GM19240 (cell line): ENCODE measurements around the gene LTB4R2.

Source experiments
- DNase-seq: peaks from one replicate; pipeline ENCODE4 v3.0.0; 2011; ENCODE audit warnings: low spot score; ENCODE audit not compliant: insufficient read length

LTB4R2 gene, protein sequence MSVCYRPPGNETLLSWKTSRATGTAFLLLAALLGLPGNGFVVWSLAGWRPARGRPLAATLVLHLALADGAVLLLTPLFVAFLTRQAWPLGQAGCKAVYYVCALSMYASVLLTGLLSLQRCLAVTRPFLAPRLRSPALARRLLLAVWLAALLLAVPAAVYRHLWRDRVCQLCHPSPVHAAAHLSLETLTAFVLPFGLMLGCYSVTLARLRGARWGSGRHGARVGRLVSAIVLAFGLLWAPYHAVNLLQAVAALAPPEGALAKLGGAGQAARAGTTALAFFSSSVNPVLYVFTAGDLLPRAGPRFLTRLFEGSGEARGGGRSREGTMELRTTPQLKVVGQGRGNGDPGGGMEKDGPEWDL

DNA sequence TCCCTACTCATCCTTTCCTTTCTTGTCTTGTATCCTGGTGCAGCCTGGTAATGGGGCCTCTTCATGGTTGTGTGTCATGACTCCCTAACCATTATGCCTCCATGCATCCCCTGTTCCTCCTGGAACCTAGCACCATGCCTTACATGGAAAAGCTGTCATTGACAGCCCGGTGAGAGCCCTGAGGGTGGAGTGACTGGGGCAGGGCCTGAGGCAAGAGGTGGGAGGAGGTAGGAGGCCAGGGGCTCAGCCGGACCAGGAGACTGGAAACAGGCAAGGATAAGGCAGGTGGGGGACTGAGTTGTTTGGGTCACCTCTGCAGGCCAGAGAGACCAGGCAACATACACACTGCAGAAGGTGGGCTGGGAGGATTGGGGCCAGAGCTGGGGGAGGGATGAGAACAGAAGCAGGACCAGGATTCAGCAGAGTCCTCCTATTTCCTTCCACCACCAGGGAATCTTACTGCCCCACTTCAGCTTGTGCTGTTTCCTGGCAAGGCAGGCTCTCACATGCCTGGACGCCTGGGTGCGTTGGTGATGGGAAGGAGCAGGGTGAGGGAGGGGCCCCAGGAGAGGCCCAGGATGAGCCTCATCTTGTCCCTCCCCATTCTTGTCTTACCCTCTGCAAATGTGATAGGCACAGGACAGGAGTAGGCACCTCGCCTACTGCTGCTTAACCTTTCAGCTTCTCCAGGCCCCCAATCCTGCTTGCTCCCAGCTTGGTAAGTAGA lies at the start of gene LTB4R2:
LTB4R2 (plus strand) TSS at position 603 of the 727 bp plus-strand sequence. CDS start 525 bp downstream, outside the sequence.
- DNase-seq: no peak

DNA sequence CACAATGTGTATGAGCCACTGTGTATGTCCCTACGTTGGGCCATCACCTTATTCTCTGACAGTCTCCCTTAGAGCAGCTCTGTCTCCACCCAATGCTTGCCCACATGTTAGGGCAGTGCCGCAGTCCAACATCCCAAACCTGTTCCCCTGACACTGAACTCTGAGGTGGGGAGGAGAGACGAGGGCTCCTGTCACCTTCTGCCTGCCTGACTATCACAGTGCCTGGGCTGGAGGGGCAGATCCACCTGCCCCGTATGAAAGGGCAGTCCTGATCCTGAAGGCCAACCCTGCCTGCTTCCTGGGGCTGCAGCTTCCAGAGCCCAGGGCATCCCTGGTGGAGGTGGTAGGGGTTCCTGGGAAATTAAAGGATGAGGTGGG lies 49.2 kb upstream of the LTB4R2 start:
- DNase-seq: no peak

DNA sequence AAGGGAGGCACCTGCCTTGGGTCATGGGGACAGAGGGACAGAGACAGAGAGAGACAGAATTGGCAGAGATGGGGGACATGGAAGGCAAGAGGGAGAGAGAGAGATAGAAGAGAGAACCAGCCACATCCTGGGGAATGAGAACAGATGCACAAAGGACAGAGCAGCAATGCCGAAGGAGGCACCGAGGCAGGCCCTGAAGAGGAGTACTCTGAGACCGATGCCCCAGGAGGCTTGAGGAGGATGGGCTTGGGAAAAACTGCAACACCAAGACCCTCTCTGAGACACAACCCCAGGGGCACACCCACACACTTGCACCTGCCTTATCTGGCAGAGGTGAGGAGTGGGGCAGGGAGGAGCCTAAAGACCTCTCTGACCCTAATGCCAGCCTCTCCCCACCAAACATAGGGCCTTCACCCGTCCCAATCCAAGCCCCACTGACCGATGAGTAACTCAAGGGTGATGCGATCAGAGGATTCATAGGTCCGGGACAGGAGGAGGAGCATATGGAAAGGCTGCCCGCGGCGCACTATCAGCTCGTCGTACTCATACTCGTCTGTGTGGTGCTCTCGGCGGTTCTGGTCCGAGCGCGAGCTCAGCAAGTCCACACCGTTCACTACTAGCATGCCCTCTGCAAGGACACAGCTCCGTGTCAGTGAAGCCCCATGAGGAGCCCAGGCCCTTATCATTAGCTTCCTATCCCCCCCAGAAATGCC lies 48.5 kb upstream of the LTB4R2 start:
- no peak for DNase-seq

DNA sequence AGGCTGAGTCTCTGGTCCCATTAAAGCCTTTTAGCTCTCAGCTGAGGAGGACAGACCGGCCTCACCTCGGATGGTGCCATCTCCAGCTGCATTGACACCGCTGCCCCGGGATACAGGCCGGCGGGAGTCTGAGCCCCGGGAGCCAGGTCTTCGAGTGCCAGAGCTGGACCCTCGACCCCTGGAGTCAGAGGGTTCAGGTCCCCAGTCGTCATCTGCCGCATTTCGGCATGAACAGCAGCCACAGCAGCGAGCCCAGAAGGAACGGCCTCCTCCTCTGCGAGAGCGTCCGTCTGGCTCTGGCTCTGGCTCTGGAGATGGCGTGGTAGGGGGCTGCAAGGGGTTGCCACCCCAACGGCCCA lies 48.0 kb upstream of the LTB4R2 start:
- DNase-seq: no peak

DNA sequence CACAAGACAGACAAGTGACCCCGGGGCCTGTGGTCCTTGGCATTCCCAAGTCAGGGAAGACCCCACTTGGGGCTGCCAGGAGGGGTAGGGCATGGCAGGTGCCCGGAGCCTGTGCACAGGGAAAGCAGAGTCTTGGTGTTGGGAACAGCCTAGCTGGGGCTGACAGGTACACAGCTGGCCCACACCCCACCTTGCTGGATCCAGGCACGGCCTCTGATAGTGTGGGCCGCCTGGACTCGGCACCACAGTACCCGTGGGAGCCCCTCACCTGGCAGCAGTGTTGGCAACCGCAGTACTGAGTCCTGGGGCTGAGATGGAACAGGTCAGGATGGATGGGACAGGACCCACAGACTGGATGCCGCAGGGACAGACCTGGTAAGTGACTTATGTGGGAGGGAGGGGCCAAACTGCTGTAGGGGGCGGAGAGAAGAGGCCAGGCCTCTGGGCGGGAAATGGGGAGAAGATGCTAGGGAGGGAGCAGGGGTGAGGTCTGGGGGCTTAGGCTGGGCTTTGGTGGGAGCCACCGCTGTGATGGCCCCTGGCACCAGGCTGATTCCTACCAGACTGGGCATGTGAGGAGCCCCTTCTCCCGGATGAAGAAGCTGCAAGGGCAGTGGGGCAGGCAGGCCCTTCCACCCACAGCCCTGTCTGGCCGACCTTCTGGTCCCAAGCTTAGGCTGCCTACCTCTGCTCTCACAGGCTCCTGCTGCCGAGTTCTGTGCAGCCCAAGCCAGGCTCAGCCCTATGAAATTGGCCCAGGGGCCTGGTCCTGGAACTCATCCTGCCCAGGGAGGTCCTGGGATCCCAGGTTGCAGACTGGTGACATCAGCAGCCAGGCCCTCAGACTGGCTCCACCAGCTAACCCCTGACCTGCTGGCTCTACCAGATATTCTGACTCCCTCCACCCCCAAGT lies 46.9 kb upstream of the LTB4R2 start, which contains the start of gene TGM1:
TGM1 (minus strand) TSS at position 357 of the 913 bp plus-strand sequence. CDS start 825 bp downstream, outside the sequence.
- no peak for DNase-seq

DNA sequence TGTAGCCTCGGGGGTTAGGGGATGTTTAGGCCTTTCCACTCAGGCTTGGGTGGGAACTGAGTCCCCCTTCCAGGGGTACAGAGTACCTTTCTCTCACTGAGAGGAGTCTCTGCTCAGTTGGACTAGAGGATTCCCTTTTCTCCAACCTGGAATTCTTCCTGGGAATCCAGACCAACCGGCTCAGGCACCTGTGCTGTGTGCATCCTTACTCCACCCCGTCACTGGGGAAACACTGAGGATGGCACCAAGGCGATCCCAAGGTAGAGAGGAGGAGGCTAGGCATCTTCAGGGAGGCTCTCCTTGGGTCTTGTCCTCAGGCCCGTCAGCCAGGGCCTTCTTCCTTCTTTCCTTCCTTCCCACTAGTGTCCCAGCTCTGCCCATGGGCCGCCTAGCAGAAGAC lies 46.1 kb upstream of the LTB4R2 start:
- DNase-seq: no peak

DNA sequence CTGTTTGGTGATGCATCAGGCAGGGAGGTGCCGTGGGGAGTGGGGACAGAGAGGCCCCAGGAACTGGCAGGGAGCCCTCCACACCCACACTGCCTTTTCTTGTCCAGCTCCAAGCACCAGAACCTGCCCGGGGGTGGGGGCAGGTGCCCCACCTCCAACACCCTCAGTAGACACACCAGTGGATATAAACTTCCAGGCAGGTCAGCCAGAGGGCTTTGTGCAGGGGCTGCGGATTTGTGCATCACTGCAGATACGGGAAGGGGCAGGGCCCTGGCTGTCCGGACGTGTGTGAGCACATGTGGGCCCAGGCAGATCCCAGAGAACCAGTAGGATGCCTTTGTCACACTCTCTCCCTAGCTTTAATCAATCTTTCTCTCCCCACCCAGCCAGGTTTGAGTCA lies 45.6 kb upstream of the LTB4R2 start:
- no peak for DNase-seq

DNA sequence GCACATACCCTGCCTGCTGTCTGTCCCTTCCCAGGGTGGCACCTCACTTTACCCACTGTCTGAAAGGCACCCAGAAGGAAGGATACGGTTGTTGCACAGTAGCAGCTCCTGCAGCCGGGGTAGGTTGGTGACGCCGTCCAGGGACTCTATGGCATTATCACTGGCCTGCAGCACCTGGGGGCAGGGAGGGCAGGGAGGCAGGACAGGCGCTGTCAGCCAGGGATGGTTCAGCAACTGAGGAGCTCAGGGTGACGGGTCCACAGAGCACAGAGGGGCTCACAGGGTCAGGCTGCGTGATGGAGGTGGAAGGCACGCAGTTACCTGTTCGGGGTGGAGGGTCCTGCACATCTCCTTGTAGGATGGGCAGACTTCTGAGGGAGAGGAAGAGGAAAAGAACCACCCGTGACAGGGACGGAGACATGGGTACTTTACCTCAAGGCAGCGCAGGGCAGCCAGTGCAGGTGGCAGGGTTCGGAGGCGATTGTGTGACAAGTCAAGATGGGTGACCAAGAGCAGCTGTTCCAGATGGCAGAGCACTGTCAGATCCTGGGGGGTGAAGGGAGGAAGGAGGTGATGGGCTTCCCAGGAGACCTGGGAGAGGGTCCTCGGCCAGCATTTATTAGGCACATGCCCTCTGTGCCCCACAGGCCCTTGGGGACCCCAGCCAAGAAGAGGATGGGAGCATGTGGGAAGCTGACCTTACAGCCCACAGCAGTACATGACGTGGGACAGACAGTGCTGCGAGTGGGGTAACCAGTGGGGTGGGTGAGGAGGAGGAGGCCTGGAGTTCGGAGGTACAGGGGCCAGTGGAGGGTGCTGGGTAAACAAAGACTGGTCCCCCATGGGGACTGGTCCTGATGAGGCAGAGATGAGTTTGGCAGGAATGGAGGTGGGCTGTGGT lies 43.3 kb upstream of the LTB4R2 start:
- no peak for DNase-seq

DNA sequence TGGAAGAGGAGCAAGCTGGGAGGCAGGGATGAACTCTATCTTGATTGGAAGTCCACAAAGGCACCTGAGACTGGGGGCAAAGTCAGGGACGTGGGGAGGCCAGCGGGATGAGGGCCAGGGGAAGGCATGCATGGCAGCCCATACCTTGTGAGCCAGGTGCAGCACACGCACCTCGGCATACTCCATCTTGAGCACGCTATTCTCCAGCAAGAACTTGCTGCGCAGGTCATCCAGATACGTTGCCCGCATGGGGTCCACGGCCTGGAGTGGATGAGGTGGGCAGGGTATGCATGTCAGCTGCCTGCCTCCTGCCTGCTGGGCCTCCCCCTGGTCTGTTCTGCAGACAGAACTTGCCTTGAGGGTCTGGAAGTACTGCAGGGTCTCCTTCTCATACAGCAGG lies 42.4 kb upstream of the LTB4R2 start:
- DNase-seq: no peak

DNA sequence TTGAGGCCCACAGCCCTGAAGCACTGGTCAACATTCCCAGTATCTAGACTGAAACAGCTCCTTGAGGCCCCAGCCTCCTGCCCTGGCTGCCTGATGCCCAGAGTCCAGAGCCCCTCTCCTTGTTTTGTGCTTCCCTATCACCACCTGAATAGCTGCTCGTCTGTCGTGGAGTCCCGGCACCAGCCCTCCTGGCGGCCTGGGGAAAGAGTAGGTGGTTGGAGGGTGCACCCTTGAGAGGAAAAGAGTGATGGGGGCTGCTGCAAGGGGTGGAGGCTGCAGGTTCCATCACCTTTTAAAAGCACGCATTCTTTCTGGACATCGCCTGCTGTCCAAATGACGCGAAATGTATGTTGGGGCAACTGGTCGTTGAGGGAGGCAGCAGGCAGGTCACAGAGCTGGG lies 41.7 kb upstream of the LTB4R2 start:
- DNase-seq: no peak

DNA sequence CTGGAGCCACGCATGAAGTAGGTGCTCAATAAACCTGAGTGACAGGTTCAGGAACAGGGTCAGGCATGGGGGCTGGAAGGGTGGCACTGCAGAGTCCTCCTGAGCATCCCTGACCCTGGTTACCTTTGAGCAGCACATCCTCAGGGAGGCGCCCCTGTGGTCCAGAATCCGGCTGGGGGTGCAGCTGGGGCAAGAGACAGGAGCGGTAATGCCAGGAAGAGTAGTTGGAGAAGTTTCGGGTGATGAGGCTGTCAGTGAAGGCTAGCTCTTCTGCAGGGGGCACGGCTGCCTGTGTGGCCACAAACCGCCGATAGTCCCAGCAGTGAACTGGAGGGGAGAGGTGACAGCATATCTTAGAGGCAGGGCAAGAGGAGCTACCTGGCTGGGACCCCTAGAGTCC lies 40.6 kb upstream of the LTB4R2 start:
- DNase-seq: no peak

DNA sequence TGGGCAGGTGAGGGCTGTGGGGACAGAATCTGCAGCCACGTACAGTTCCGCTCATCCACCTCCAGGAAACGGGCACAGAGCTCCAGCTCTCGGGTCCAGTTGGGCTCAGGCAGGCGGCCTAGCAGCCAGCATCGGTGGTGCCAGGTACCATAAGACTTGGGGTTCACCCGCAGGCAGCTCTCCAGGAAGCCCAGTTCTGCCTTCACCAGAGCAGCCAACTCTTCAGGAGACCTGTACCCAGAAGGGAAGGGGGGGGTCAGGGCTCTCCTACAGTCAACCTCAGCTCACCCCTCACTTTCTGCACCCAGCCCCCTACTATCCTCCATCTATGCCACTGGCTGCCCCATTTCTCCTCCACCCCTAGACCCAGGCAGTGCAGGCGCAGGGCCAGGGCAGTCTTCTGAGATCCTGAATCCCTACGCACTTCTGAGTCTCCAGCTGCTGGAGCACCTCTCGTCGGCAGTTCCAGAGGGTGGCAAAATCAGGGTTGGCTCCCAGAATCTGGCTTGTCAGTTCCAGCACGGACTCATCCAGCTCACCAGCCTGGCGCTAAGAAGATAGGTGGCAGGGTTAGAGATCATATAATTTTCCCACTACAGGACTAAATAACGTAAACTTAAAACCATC lies 39.9 kb upstream of the LTB4R2 start:
- DNase-seq: no peak

DNA sequence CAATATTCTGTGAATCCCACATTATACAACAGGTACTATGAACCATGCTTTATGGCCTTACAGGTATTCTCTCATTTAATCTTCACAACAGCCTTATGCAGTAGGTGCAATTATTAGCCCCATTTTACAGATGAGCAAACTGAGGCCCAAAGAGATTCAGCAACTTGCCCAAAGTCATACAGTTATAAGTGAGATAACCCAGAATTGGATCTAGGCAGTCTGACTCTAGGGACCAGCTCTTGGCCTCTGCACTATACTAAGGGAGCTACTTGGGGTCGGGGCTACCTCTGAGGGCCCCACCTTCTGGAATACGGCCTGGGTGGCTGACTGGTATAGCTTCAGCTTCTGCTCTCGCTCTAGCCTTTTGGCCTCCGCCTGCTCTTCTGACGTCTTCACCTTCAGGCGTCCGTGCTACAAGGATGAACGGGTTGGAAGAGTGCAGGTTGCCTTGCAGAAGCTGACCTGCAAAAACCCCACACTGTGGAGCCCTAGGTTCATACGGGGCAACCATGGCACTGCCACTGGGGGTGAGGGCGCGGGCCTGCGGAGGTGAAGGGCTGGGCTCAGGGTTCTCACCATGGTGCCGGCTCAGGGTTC lies 39.3 kb upstream of the LTB4R2 start:
- no peak for DNase-seq

DNA sequence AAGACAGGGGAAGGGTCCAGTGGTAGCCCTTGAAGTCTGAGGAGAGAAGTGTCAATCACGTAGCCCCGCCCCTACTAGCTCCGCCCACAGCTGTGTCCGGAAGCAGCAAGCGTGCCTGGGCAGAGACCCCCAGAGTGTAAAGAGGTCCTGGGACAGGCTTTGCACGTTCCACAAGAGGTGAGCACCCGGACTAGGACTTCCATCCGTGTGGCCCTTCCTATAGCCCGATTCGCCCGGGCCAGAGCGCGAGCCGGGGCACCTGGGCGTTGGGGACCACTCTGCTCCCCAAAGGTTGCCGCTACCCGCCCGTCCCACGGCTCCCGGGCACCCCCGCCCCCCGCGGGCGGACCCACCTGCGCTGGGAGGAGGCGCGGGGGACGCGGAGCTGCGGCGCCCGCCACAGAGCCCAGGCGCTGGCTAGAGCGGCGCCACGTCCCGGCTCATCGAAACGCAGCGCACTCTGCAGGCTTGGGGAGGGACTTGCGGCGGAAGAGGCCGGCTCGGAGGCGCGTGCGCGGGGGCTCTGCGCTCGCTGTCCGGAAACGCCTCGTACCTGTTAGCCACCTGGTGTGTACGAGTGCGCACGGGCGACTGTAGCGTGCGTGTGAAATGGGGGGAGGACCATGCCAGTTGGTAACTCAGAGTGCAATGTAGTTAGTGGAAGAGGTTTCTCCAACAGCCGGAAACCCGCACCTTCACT lies 38.7 kb upstream of the LTB4R2 start, which contains the start of gene RABGGTA:
RABGGTA (minus strand) TSS at position 464 of the 700 bp plus-strand sequence. CDS start 482 bp downstream, outside the sequence.
- peak; percentile 93 for DNase-seq

DNA sequence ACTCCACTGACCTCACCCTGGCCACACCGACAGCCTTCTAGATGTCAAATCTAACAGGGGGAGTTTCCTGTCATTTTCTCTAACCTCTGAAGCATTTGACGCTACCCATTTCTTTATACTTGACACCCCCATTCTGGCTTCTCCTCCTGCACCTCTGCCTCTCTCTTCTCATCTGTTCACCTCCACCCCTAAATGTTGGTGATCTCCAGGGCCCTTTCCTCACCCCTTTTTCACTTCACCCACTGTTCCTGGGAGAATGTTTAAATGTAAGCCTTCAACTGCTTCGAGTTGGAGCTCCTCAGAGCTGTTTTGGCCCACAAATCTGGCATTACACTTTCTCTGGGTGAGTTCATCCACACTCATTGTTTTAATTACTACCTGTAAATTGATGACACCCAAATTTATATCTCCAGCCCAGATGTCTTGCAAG lies 38.1 kb upstream of the LTB4R2 start:
- DNase-seq: no peak

DNA sequence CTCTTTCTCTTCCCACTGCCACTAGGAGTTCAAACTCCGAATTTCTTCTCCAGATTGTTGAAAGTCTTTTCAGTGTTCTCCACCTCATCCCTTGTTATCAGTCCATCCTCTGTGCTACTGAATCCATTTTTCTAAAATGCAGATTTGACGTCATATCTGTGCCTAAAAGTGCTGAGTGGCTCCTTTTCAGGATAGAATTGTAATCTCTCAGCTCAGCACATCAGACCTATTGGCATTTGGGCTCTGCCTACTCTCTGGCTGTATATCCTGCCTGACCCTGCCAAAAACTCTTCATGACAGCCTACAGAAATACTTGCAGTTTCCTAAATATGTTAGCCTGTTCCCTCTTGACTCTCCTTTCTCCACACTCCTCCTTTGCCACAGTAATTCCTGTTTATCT lies 37.5 kb upstream of the LTB4R2 start:
- no peak for DNase-seq

DNA sequence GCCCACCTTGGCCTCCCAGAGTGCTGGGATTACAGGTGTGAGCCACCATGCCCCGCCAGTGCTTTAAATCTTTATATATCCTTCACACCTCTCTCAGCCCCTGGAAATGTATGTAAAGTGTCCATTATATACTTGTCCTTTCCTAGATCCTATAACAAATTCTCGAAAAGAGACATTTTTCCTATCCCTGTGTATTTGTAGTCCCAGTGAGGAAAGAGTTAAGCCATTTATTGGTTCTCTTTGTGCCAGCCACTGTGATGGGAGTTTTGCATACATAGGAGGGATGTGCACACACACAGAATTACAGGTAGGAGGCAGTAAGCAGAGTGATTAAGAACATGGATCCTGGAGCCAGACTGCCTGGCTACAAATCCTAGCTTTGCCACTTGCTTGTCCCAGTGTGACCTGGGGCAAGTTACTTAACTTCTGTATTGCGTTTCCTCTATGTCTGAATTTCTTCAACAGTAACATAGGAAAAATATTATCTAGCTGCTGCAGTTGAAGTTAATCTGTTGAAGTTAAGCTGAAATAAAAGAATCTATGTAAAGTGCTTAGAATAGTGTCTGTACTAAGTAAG lies 36.4 kb upstream of the LTB4R2 start:
- no peak for DNase-seq

DNA sequence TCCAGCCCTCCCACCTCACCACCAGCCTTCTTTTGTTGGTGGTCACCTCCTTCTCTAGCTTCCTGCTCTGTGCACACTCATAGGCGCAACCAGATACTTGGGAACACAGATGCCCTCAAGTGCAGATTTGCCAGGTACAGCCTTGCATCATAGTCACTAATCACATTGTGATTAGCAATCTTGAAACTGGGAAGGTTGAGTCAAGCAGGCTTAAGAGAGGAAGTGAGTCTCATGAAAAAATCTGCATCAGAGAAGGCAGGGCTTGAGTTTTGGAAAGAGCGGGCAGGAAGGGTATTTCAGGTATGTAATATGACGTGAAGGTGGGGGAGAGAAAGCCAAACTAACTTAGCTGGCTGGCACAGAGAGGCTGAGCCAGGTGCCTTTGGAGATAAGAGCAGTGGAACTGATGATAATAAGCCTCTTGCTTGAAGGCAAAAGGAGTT lies 35.8 kb upstream of the LTB4R2 start:
- peak; percentile 64 for DNase-seq
